ENCODE results near the gene HOOK1.

- TF ChIP-seq, protein P1, sequence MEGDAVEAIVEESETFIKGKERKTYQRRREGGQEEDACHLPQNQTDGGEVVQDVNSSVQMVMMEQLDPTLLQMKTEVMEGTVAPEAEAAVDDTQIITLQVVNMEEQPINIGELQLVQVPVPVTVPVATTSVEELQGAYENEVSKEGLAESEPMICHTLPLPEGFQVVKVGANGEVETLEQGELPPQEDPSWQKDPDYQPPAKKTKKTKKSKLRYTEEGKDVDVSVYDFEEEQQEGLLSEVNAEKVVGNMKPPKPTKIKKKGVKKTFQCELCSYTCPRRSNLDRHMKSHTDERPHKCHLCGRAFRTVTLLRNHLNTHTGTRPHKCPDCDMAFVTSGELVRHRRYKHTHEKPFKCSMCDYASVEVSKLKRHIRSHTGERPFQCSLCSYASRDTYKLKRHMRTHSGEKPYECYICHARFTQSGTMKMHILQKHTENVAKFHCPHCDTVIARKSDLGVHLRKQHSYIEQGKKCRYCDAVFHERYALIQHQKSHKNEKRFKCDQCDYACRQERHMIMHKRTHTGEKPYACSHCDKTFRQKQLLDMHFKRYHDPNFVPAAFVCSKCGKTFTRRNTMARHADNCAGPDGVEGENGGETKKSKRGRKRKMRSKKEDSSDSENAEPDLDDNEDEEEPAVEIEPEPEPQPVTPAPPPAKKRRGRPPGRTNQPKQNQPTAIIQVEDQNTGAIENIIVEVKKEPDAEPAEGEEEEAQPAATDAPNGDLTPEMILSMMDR (IDR thresholded peaks at IDR 0.05; ENCODE audit: insufficient read depth, low read length), result no peak
- no peak for TF ChIP-seq POLR2AphosphoS5 (IDR thresholded peaks at IDR 0.05; ENCODE audit: low read depth)
- TF ChIP-seq, protein P2, sequence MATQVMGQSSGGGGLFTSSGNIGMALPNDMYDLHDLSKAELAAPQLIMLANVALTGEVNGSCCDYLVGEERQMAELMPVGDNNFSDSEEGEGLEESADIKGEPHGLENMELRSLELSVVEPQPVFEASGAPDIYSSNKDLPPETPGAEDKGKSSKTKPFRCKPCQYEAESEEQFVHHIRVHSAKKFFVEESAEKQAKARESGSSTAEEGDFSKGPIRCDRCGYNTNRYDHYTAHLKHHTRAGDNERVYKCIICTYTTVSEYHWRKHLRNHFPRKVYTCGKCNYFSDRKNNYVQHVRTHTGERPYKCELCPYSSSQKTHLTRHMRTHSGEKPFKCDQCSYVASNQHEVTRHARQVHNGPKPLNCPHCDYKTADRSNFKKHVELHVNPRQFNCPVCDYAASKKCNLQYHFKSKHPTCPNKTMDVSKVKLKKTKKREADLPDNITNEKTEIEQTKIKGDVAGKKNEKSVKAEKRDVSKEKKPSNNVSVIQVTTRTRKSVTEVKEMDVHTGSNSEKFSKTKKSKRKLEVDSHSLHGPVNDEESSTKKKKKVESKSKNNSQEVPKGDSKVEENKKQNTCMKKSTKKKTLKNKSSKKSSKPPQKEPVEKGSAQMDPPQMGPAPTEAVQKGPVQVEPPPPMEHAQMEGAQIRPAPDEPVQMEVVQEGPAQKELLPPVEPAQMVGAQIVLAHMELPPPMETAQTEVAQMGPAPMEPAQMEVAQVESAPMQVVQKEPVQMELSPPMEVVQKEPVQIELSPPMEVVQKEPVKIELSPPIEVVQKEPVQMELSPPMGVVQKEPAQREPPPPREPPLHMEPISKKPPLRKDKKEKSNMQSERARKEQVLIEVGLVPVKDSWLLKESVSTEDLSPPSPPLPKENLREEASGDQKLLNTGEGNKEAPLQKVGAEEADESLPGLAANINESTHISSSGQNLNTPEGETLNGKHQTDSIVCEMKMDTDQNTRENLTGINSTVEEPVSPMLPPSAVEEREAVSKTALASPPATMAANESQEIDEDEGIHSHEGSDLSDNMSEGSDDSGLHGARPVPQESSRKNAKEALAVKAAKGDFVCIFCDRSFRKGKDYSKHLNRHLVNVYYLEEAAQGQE (IDR thresholded peaks at IDR 0.05; ENCODE audit: insufficient replicate concordance, low read depth), result no peak
- no peak for TF ChIP-seq SPI1 (IDR thresholded peaks at IDR 0.05; ENCODE audit: borderline replicate concordance, low read depth)
- TF ChIP-seq GABPA (IDR thresholded peaks at IDR 0.05; ENCODE audit: low read depth), result no peak
Measured at GRCh38 chr1:59897165-59897564, 82.4 kb downstream of the HOOK1 start.

All from HL-60 (cell line).